Prostate gland (tissue), 2 donors: ENCODE measurements around the gene PRRT4.

Experiments used
- CTCF ChIP-seq, 4 experiments: fragments of 200-600 bp in 2 of 4; fragments of 450-650 bp in 2 of 4; sonication (generic) in 2 of 4; IDR thresholded peaks; 1 replicate in 3 of 4; 2 replicates in 1 of 4; pipeline ENCODE4 v1.5.1; 2016 to 2019; ENCODE audit warnings: antibody characterized with exemption in 4 of 4, mild to moderate bottlenecking in 2 of 4, moderate library complexity in 2 of 4
- POLR2A ChIP-seq: fragments of 450-650 bp; IDR thresholded peaks from one replicate; pipeline ENCODE4 v1.6.1; 2016; ENCODE audit warnings: antibody characterized with exemption, mild to moderate bottlenecking
- POLR2AphosphoS5 ChIP-seq: sonication (generic); formaldehyde crosslinking; IDR thresholded peaks from one replicate; pipeline ENCODE4 v1.6.1; 2017; ENCODE audit warnings: antibody characterized with exemption

GRCh38 chr7:128303643-128304042 lies 57.8 kb downstream of the PRRT4 start:
- no peak for TF ChIP-seq POLR2A
- TF ChIP-seq CTCF (IDR thresholded peaks at IDR 0.05) = no peak
- no peak for TF ChIP-seq POLR2AphosphoS5
